Astrocyte (in vitro differentiated cells and primary cell): ENCODE measurements around the gene SRPRB.

ENCODE experiments used
- EZH2 ChIP-seq: IDR thresholded peaks from 2 replicates; pipeline ENCODE4 v1.6.1; 2012; ENCODE audit warnings: mild to moderate bottlenecking, low read length, inconsistent platforms; ENCODE audit not compliant: insufficient read depth
- TF ChIP-seq, protein P1 (sequence below): IDR thresholded peaks from 2 replicates; pipeline ENCODE4 v1.5.1; 2011; ENCODE audit warnings: low read depth, mild to moderate bottlenecking, inconsistent platforms, low read length, moderate library complexity; ENCODE audit not compliant: insufficient read depth

DNA sequence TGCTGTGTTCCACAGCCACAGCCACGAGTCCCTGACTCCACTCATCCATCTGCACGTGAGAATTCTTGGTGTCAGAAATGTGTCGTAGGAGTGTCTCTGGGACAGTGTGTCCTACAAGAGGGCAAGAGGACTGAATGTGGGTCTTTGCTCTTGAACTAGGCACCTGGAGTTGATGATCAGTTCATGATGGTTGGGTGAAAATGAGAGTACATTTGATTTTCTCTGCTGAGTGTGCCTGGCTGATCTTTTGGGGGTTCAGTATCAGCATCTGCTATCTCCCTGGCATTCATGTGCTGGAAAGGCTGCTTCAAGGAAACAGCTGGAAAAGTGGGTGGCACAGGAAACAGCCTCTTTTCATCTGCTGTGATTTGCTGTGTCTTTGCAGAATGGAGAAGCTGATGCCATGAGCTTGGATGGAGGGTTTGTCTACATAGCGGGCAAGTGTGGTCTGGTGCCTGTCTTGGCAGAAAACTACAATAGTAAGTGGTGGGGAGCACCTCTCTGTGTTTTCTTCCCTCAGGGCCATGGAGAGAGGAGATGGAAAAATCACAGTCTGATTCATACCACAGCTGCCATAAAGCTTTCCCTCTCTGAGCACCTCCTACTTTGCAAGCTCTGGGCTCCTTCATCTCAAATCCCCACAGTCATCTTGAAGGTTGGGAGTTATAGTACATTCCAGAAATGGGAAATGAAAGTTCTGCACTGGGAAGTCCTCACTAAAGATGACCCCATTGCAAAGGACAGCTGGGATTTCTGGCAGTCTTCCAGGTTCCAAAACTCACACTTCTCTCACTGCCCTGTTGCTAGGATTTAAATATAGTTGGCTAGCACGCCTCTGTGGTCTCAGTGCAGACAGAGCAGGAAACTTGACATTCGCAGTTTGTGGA, 41.6 kb upstream of the SRPRB start:
- TF ChIP-seq, protein P1, sequence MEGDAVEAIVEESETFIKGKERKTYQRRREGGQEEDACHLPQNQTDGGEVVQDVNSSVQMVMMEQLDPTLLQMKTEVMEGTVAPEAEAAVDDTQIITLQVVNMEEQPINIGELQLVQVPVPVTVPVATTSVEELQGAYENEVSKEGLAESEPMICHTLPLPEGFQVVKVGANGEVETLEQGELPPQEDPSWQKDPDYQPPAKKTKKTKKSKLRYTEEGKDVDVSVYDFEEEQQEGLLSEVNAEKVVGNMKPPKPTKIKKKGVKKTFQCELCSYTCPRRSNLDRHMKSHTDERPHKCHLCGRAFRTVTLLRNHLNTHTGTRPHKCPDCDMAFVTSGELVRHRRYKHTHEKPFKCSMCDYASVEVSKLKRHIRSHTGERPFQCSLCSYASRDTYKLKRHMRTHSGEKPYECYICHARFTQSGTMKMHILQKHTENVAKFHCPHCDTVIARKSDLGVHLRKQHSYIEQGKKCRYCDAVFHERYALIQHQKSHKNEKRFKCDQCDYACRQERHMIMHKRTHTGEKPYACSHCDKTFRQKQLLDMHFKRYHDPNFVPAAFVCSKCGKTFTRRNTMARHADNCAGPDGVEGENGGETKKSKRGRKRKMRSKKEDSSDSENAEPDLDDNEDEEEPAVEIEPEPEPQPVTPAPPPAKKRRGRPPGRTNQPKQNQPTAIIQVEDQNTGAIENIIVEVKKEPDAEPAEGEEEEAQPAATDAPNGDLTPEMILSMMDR, result no peak
- no peak for TF ChIP-seq EZH2
